GM18505 (cell line): ENCODE data around the gene ELOB.

ENCODE experiments used
- ATAC-seq: cut with Tn5 transposase; IDR thresholded peaks from one replicate; pipeline ENCODE4 v1.9.1; 2021; ENCODE audit not compliant: unreplicated experiment
- POLR2A ChIP-seq: IDR thresholded peaks from 4 replicates; pipeline ENCODE4 v1.6.1; 2011; ENCODE audit warnings: borderline replicate concordance; ENCODE audit not compliant: insufficient read depth, insufficient read length; ENCODE audit errors: extremely low read depth

ELOB gene

DNA sequence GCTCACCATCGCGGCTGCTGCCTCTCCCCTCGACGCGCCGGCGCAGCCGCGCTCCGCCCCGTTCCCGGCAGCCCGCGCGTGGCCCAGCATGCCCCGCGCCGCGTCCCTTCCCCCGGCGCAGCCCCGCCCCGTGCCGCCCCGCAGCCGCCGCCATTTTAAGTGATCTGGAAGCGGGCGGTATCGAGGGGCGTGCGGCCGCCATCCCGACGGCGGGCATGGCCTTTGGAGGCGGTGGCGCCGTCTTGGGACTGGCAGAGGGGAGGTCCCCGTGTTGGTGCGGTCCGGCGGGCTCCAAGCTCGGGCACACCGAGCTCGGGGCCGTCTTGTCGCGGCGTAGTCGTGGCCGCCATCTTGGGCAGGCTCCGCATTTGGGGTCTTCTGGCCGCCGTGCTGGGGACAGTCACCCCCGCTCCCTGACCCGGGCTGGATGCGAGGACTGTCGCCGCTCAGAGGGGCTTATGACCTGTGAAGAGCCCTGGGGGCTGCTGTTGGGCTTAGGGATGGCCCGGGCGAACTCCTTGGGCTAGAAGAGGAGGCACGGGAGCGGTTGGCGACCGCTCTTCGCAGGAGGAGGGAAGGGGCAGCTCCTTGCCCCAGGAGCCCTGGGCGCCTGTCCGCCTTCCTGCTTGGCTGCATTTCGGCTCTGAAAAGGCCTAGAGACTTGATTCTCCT is at the start of gene ELOB:
Gene ELOB, minus strand, starts transcription at position 50 of the 672 bp plus-strand sequence. Its CDS starts 41 bp downstream, at position 9.
- peak; percentile 78 for ATAC-seq
- peak; percentile 79 for TF ChIP-seq POLR2A

DNA sequence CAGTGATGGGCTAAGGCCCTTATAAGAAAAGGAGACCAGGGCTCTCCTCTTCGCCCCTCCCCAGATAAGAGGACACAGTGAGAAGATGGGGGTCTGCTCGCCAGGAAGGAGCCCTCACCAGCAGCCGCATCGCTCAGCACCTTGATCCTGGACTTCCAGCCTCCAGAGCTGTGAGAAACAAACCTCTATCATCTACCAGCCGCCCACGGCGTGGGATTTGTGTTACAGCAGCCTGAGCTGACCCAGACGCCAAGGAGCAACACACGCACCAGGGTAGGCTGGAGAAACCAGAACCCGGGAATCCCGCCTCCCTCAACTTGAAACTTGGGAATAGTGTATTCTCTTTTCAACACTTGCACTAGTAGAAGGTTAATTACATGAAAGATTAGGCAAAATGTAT is 48.8 kb upstream of the ELOB start:
- no peak for TF ChIP-seq POLR2A
- no peak for ATAC-seq

DNA sequence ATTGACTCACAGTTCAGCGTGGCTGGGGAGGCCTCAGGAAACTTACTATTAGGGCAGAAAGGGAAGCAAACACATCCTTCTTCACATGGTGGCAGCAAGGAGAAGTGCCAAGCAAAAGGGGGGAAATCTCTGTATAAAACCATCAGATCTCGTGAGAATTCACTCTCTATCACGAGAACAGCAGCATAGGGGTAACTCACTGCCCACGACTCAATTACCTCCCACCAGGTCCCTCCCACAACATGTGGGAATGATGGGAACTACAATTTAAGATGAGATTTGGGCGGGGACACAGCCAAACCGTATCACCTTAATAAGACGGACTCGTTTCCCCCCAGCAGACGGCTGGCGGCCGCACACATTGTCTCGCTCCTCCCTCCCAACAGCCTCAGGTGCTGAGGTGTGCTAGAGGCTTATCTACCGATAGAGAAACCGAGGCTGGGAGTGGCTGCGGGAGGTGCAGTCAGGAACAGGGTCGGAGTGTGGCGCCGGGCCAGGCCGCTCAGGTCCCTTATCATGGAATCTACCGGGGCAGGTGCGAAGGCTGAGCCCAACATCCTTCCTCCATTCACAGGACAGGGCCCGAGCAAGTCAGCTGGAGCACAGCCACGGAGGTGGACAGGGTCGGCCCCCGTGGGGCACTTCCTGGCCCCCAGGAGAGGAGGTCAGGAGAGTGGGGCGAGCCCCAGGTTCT is 48.1 kb upstream of the ELOB start:
- ATAC-seq: no peak
- no peak for TF ChIP-seq POLR2A

DNA sequence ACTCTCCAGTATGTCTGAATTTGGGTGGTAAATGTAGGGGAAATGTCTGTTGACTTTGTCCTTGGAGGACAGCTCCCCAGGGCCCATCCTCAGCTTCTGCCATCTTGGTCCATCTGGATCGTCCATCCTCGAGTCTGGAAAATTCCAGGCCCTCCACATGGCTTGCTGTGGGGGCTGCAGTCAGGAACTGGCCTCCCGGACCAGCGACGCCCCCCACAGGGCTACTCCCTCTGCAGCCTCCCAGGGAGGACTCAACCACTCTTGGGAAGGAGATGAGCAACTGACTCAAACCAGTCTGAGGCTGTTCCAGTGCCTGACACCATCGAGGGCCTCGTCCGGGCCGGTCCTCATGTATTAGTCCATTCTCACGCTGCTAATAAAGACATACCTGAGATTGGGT is 47.5 kb upstream of the ELOB start:
- TF ChIP-seq POLR2A: no peak

DNA sequence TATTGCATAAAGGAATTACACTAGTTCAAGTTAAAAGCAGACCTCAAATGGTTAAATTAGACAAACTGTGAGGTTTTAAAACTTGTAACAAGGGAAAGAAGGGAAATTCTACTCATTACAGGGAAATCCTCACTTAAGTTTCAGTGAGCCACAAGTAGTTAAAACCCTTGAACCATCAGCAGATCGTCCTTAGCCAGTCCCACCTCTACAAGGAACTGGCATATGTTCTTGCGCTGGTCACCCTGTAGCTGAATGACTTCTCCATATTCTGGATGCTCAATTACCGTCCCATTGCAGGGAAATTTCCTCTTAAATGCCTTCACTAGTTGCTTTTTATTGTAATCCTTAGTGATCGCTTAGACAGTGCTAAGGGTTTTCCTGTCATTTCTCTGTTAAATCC is 45.4 kb upstream of the ELOB start:
- no peak for ATAC-seq
- no peak for TF ChIP-seq POLR2A

More for the DNA sequence above, 47.5 kb upstream of the ELOB start:
- ATAC-seq: no peak

DNA sequence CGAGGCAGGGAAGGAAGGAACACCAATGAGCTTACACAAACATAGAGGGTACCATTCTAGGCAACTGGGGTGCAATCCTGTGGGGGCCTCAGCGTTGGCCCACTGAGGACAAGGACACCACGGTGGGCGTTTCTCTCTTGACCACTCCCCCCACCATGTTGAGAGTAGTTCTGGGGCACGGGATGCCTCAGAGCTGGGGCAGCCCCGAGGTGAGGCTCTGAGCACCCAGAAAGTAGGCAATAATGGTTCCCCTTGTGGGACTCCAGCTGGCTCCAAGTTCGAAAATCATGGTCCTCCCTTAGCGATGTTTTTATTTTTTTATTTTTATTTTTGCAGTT is 45.0 kb upstream of the ELOB start:
- TF ChIP-seq POLR2A: no peak
- ATAC-seq: no peak

DNA sequence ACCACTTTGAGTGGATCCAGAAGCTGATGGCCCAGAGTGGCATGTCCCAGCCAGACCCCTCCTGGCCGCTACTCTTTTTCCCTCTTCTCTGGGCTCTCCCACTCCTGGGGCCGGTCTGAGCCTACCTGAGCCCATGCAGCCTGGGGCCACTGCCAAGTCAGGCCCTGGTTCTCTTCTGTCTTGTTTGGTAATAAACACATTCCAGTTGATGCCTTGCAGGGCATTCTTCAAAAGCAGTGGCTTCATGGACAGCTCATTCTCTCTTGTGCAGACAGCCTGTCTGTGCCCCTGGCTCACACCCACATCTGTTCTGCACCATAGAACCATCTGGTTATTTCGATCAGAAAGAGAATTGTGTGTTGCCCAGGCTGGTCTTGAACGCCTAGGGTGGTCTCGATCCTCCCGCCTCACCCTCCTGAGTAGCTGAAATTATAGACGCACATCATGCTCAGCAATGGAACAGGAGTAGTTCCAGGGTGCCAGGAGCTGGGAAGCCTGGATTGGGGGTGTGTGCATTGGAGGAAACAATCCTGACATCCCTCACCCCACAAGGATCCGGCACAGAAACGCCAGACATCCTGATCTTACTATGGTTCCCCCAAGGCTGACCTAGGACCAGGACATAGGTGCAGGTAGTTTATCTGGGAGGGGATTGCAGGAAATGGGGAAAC is 44.5 kb upstream of the ELOB start:
- no peak for ATAC-seq
- TF ChIP-seq POLR2A: no peak

DNA sequence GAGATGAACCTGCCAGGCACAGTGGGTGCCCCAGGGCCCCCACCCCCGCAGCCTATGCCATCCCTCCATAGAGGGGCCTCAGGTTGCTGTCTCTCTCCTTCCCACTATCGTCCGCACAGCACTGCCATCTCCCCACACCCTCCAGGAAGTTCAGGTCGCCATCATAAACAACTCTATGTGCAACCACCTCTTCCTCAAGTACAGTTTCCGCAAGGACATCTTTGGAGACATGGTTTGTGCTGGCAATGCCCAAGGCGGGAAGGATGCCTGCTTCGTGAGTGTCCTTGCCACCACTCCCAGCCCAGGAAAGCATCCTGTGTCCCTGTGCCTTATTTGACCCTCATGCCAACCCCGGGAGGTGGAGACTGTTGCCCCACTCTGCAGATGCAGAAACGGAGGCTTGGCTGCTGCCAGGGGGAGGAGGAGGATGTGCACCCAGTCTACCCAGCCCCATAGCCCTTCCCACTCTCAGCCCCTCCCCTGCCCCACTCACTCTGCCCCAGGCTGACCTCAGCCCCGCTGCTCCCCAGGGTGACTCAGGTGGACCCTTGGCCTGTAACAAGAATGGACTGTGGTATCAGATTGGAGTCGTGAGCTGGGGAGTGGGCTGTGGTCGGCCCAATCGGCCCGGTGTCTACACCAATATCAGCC is 43.9 kb upstream of the ELOB start:
- ATAC-seq: no peak
- TF ChIP-seq POLR2A: no peak

DNA sequence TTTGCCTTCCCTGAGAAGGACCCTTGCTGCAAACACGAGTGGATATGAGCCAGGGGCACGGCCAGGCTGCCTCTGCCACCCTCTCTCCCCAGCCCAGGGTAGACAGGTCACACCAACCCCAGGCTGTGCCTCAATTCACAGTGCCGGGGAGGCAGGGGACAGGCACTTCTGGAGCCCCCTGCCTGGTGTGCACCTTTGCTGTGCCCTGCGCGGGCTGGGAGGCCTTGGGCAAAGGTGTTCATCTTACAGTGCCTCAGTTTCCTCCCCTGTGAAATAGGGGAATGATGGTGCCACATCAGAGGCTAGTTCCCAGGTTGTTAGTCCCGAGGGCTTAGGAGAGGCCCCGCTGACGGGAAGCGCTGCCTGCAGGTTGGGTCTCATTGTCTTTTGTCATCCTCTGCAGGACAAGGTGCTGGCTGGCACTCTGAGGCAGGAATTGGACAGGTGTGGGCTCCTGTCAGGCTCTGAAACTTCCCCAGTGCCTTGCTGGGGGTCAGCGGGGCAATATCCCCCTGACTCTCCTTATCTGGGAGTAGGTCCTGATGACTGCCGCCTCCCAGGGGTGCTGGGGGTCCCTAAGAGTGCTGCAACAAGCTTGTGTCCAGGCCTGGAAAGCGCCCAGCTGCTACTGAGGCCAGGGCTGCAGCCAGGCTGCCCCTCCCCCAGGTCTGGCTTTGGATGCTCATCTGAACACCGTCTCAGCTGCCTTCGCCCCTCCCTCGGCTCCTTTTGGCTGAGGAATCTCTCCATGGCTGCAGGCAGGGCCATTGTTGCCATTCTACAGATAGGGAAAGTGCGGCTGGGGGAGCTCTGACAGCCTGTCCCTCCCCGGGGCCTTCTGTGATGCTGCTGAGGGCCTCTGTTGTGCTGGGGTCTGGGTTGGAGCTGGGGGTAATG is 43.1 kb upstream of the ELOB start:
- TF ChIP-seq POLR2A: no peak
- no peak for ATAC-seq

DNA sequence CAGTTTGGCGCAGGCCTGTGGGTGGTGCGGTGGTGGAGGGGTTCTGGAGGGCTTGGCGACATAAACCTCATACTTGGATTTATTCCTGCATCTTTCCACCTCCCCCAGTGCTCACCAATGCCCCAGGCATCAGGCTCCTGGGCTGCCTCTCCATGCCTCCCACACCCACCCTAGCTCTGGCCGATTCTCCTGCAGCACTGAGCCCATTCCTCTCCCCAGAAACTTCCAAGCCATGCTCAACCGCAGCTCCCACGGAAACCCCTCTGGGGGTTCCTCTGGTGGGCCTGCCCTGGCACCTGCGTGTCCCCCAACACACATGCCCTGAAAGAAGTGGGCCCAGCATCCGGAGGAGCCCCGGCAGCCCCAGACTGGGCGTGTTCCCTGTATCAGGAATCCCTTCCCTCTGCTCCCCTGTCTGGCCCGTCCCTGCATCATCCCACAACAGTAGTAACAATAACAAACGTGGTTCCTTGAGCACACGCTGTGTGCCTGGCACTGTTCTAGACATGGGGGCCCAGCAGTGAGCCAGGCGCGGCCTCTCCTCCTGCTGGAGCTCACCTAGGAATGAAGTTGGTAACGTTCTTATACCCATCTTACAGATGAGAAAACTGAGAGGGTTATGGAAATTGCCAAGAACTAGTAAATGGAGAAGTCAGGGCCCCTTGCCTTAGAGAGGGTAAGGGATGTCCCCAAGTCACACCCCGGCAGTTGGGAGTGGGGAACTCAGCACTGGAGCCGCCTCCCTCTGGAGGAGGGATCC is 42.3 kb upstream of the ELOB start:
- no peak for TF ChIP-seq POLR2A
- ATAC-seq: no peak

DNA sequence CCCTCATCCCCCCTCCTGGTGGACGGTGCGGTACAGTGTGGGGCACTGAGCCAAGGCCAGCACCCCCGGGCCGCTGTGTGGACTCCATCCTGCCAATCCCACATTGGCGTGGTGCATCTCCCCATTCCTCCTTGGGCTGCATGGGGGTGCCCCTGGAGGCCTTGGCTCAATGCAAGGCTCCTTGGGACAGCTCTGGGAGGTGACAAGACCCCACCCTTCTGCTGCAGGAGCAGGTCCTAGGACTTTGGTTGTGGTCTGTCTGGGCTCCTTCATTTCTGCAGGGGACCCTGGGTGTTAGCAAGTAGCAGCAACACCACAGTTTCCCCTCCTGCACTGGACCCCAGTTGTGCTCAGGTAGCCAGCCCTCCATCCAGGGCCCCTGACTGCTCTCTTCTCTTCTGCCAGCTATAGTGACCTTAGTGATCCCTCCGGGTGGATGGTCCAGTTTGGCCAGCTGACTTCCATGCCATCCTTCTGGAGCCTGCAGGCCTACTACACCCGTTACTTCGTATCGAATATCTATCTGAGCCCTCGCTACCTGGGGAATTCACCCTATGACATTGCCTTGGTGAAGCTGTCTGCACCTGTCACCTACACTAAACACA is 41.3 kb upstream of the ELOB start:
- no peak for ATAC-seq
- TF ChIP-seq POLR2A: no peak

DNA sequence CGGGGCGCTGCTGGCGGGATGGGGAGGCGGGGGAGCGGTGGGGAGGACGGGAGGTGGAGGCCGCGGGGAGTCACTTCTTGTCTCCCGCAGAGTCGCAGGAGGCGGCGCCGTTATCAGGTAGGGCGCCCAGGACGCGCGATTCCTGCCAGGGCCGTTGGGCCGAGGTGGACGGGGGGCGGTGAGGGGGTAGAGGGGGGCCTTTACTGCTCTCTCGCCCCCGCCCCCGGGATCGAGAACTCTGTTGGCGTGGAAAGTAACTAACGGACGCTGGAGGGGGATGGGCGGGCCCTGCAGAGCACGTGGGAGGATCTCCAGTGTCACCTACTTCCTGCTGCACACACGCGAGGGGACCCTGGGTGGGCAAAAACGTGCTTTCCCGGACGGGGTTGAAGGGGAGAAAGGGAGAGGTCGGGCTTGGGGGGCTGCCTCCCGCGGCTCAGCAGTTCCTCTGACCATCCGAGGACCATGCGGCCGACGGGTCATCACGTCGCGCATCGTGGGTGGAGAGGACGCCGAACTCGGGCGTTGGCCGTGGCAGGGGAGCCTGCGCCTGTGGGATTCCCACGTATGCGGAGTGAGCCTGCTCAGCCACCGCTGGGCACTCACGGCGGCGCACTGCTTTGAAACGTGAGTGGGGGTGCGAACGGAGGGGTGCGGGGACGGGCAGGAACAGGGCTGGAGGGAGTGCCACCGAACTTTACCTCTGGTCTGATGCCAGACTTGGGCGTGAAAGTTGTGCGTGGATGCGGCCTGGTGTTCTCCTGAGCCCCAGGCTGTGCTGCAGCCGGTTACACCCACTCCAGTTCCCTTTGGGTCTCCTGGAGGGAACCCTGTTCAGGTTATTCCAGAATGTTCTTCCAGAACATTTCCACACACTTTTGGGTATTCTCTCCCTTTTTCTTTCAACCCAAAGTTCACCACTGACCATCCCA is 40.5 kb upstream of the ELOB start:
- no peak for TF ChIP-seq POLR2A
- ATAC-seq: no peak
